IgD-negative memory B cell (primary cell): Measurements from ENCODE around the gene STK39. TPM values are rescaled to one million over a fixed set of nuclear protein-coding genes. Genes with fewer than 3 reads are reported as not detected.
A peak's percentile ranks its signal among the peaks of the same experiment; 100 is the strongest.

Source experiments
- H3K27ac Mint-ChIP-seq, 3 donors: one replicate each; pipeline ENCODE4 v1.8.0; 2020 to 2022; ENCODE audit warnings: mild to moderate bottlenecking in 3 of 3, mixed read lengths in 3 of 3, moderate library complexity in 1 of 3
- H3K27me3 Mint-ChIP-seq: one replicate; pipeline ENCODE4 v1.8.0; 2021; ENCODE audit warnings: mixed read lengths
- H3K36me3 Mint-ChIP-seq: one replicate; pipeline ENCODE4 v1.8.0; 2020; ENCODE audit warnings: mild to moderate bottlenecking, mixed read lengths
- H3K4me1 Mint-ChIP-seq, 3 donors: one replicate each; pipeline ENCODE4 v1.8.0; 2020 to 2022; ENCODE audit warnings: mixed read lengths in 3 of 3, mild to moderate bottlenecking in 1 of 3
- H3K4me3 Mint-ChIP-seq, 4 donors: one replicate each; pipeline ENCODE4 v1.8.0; 2020 to 2022; ENCODE audit warnings: mild to moderate bottlenecking in 4 of 4, mixed read lengths in 4 of 4, moderate library complexity in 3 of 4
- H3K9me3 Mint-ChIP-seq, 3 donors: one replicate each; pipeline ENCODE4 v1.8.0; 2020 to 2021; ENCODE audit warnings: mixed read lengths in 3 of 3, mild to moderate bottlenecking in 1 of 3
- polyA plus RNA-seq: library from polyadenylated mRNA; unstranded; fragments of 300-500 nt; fragmentation: Illumina TruSeq; gene quantifications from one replicate; pipeline ENCODE4 v1.2.3, GENCODE V29; 2021

The STK39 gene
- polyA plus RNA-seq, 1 donor from 2014 or later: 1.6 TPM

DNA sequence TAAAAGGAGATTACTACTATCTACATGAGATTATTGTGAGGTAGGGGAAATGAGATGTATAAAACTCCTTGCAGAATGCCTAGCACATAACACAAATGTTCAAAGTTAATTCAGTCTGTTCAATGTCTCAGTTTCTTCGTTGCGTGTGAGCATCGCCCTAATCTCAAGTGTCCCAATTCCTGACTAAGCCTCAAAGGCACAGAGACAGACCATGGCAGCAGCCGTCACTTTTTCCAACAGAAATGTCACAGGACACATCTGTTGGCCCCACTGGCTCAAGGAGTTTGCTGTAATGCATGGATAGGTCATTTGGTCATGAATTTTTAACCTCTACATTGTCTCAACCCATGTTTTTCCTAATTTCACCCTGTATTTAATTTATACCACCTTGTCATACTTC lies 75.3 kb downstream of the STK39 start:
- no peaks in the 10 kb centered on the region for H3K9me3 Mint-ChIP-seq
- H3K27ac Mint-ChIP-seq: no peak overlapping the region
- H3K36me3 Mint-ChIP-seq: peaks cover 3% of the 10 kb centered on the region
- H3K4me3 Mint-ChIP-seq: no peak overlapping the region
- no peaks in the 10 kb centered on the region for H3K27me3 Mint-ChIP-seq
- H3K4me1 Mint-ChIP-seq: peaks cover 20 to 28% (median 22%) of the 10 kb centered on the region in 3 donors

DNA sequence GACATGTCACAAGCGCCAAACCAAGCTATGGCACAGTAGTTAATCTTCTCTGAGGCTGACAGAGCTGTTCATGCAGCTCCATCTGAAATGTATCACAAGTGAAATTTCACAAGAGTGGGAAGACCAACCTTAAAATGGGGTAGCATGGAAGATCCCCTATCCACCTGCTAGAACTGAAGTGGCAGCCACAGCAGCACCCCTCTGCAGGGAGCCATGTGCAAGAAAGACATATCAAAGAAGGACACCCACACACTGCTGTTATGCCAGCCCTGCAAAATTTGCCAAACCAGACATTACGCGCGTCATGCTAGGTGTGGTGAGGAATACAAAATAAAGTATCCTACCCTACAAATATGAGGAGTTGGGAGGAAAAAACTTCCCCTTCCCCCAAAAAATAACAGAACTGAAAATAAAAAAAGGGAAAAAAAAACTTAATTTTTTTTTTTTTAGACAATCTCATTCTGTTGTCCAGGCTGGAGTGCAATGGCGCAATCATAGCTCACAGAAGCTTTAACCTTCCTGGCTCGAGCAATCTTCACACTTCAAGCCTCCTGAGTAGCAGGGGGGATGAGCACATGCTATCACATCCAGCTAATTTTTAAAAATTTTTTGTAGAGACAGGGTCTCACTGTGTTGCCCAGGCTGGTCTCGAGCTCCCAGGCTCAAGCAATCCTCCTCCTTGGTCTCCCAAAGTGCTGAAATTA lies 76.2 kb downstream of the STK39 start:
- H3K27me3 Mint-ChIP-seq: no peaks in the 10 kb centered on the region
- H3K9me3 Mint-ChIP-seq: no peaks in the 10 kb centered on the region
- H3K4me3 Mint-ChIP-seq: no peak overlapping the region
- no peak overlapping the region for H3K27ac Mint-ChIP-seq
- H3K4me1 Mint-ChIP-seq: peaks cover 18 to 28% (median 25%) of the 10 kb centered on the region in 3 donors
- peaks cover 8% of the 10 kb centered on the region for H3K36me3 Mint-ChIP-seq

DNA sequence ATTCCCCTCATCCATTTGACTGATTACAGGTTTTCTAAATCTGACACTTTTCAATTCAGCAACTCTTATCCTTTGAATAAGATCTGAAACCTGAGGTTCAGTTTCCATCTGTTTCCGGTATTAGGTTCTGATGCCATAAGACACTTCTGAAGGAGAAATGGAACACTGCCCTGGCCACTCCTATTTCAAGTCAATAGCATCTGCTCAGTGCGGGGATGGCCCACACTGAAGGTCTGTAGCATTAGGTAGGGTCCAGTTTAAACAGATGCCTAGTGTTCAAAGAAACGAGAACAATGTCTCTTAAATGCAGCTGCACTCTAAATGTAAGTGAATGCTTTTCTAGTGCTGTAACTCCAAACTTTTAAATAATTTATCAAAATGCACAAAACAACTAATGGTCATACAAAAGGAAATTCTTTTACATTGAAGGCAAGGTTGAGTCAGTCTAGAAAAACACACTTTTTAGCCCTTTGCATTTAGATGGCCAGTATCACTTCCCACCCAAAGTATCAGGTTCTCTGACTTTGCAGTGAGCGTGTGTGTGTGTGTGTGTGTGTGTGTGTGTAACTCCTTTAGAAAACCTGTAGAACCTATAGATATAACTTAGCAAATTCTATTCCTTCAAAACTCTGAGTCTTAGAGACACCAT lies 78.2 kb downstream of the STK39 start:
- Mint-ChIP-seq H3K9me3 (no peaks in the 10 kb centered on the region), H3K4me3 (no peak overlapping the region), H3K4me1 (peaks cover 15 to 22% (median 20%) of the 10 kb centered on the region in 3 donors), H3K27ac (peak overlapping the region in 1 of 3 donors; percentile 59), H3K27me3 (no peaks in the 10 kb centered on the region), H3K36me3 (peaks cover 8% of the 10 kb centered on the region)

- Mint-ChIP-seq H3K4me1 (peaks cover 15 to 19% (median 17%) of the 10 kb centered on the region in 3 donors), H3K27ac (peak overlapping the region in 1 of 3 donors; percentile 33), H3K36me3 (peaks cover 15% of the 10 kb centered on the region), H3K9me3 (no peaks in the 10 kb centered on the region), H3K27me3 (no peaks in the 10 kb centered on the region), H3K4me3 (no peak overlapping the region)
Measured at GRCh38 chr2:168167511-168168263, 79.7 kb downstream of the STK39 start.

DNA sequence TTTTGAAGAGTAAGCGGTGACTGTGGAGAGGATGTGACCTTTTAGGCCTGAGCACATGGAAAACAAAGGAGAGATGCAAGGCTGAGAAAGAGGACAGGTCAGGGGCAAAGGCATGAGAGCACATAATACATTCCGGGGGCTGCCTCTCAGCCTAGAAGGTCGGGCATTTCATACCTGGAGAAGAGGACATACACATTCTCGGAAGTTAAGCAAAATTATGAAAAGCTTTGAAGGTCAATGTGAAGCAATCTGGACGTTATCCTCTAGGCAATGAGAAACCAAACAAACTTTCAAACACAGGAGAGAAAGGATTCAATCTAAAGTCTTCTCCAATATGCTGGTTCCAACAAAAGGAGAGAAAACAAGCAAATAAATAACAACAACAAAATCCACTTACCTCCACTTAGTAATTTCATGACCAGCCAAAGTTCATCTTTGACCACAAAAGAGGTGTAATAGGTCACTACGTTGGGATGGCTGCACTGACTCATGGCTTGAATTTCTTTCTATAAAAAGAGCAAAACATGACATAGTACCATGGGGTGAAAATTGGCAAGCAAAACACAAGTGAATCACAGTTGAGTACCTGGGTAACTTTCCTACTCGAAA lies 80.4 kb downstream of the STK39 start:
- Mint-ChIP-seq H3K27ac (peak overlapping the region in 1 of 3 donors; percentile 33), H3K36me3 (peaks cover 15% of the 10 kb centered on the region), H3K4me3 (no peak overlapping the region), H3K9me3 (no peaks in the 10 kb centered on the region), H3K4me1 (peaks cover 15 to 19% (median 17%) of the 10 kb centered on the region in 3 donors), H3K27me3 (no peaks in the 10 kb centered on the region)

- peak overlapping the region in 1 of 3 donors; percentile 45 for H3K27ac Mint-ChIP-seq
- no peaks in the 10 kb centered on the region for H3K27me3 Mint-ChIP-seq
- H3K4me3 Mint-ChIP-seq: no peak overlapping the region
- peaks cover 15% of the 10 kb centered on the region for H3K36me3 Mint-ChIP-seq
- peaks cover 15 to 19% (median 17%) of the 10 kb centered on the region in 3 donors for H3K4me1 Mint-ChIP-seq
- no peaks in the 10 kb centered on the region for H3K9me3 Mint-ChIP-seq
Measured at GRCh38 chr2:168165985-168166901, 81.2 kb downstream of the STK39 start.

GRCh38 chr2:168165397-168165796 lies 82.0 kb downstream of the STK39 start:
- H3K4me1 Mint-ChIP-seq: peaks cover 13 to 17% (median 15%) of the 10 kb centered on the region in 3 donors
- no peaks in the 10 kb centered on the region for H3K9me3 Mint-ChIP-seq
- no peaks in the 10 kb centered on the region for H3K27me3 Mint-ChIP-seq
- peaks cover 15% of the 10 kb centered on the region for H3K36me3 Mint-ChIP-seq
- H3K27ac Mint-ChIP-seq: no peak overlapping the region
- no peak overlapping the region for H3K4me3 Mint-ChIP-seq

GRCh38 chr2:168160897-168161296 lies 86.5 kb downstream of the STK39 start:
- Mint-ChIP-seq H3K36me3 (peaks cover 14% of the 10 kb centered on the region), H3K4me1 (peaks cover 3 to 5% (median 4%) of the 10 kb centered on the region in 3 donors), H3K9me3 (no peaks in the 10 kb centered on the region), H3K4me3 (no peak overlapping the region), H3K27ac (no peak overlapping the region), H3K27me3 (no peaks in the 10 kb centered on the region)

DNA sequence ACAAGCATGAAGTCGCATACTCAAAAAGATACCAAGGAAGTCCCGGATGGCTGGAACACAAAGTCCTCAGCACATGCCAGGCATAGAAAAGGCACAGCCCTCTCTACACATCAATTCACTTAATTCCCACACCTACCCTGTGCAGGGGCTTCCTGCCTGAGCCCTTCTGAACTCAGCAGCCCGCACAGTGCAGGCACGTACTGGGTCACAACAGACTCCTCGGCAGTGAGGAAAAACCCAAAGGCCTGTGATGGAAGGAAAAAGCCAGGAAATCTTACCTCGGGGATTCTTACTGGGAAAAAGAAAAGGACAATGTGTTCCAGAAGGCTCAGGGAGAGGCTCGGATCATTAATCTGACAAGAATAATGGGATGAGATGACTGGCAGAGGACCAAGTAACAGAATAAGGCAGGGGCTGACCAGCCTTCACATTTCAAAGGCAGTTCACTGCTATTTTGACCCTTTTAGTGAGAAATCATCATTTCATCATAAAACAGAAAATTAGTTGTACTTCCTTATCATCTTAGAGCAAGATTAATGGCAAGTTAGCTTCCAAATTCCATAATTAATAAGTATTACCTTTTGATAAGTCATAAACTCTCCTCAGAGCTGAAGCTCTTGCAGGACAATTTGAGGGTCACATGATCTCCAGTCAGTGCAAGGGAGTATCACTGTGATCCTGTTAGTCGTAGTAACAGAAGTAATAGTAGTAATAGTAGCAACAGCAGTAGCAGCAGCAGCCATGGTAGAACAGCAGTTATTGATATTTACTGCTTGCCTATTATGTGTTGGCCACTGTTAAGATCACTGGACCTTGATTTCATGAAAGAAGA lies 87.4 kb downstream of the STK39 start:
- Mint-ChIP-seq H3K27ac (no peak overlapping the region), H3K4me3 (no peak overlapping the region), H3K36me3 (peaks cover 17% of the 10 kb centered on the region), H3K9me3 (no peaks in the 10 kb centered on the region), H3K27me3 (no peaks in the 10 kb centered on the region), H3K4me1 (no peaks in the 10 kb centered on the region)

- peaks cover 13% of the 10 kb centered on the region for H3K36me3 Mint-ChIP-seq
- no peak overlapping the region for H3K27ac Mint-ChIP-seq
- H3K4me3 Mint-ChIP-seq: no peak overlapping the region
- H3K4me1 Mint-ChIP-seq: peaks cover 0 to 2% (median 0%) of the 10 kb centered on the region in 3 donors
- H3K9me3 Mint-ChIP-seq: no peaks in the 10 kb centered on the region
- no peaks in the 10 kb centered on the region for H3K27me3 Mint-ChIP-seq
Measured at GRCh38 chr2:168158586-168158985, 88.8 kb downstream of the STK39 start.

- Mint-ChIP-seq H3K4me1 (peaks cover 0 to 4% (median 0%) of the 10 kb centered on the region in 3 donors), H3K9me3 (no peaks in the 10 kb centered on the region), H3K4me3 (no peak overlapping the region), H3K36me3 (peaks cover 7% of the 10 kb centered on the region), H3K27me3 (no peaks in the 10 kb centered on the region), H3K27ac (no peak overlapping the region)
Measured at GRCh38 chr2:168157926-168158325, 89.5 kb downstream of the STK39 start.

GRCh38 chr2:168157070-168157469 lies 90.3 kb downstream of the STK39 start:
- Mint-ChIP-seq H3K4me1 (peaks cover 0 to 8% (median 2%) of the 10 kb centered on the region in 3 donors), H3K36me3 (peaks cover 14% of the 10 kb centered on the region), H3K27ac (no peak overlapping the region), H3K4me3 (no peak overlapping the region), H3K27me3 (no peaks in the 10 kb centered on the region), H3K9me3 (no peaks in the 10 kb centered on the region)

GRCh38 chr2:168156661-168157060 lies 90.7 kb downstream of the STK39 start:
- H3K27me3 Mint-ChIP-seq: no peaks in the 10 kb centered on the region
- H3K4me3 Mint-ChIP-seq: no peak overlapping the region
- H3K27ac Mint-ChIP-seq: peak overlapping the region in 1 of 3 donors; percentile 51
- H3K4me1 Mint-ChIP-seq: peaks cover 0 to 8% (median 2%) of the 10 kb centered on the region in 3 donors
- H3K9me3 Mint-ChIP-seq: no peaks in the 10 kb centered on the region
- peaks cover 14% of the 10 kb centered on the region for H3K36me3 Mint-ChIP-seq
